Measurements from ENCODE around the gene LRRC46. TPM values are rescaled to one million over a fixed set of nuclear protein-coding genes. Genes with fewer than 3 reads are reported as not detected.

The LRRC46 gene
- 1.3 and 1.7 TPM in 2 replicates for total RNA-seq
- long read RNA-seq, partial matches to known transcripts, result 0 of 2 reads
- long read RNA-seq, other reads (novel, unspliced or antisense), result 0 of 2 reads

DNA sequence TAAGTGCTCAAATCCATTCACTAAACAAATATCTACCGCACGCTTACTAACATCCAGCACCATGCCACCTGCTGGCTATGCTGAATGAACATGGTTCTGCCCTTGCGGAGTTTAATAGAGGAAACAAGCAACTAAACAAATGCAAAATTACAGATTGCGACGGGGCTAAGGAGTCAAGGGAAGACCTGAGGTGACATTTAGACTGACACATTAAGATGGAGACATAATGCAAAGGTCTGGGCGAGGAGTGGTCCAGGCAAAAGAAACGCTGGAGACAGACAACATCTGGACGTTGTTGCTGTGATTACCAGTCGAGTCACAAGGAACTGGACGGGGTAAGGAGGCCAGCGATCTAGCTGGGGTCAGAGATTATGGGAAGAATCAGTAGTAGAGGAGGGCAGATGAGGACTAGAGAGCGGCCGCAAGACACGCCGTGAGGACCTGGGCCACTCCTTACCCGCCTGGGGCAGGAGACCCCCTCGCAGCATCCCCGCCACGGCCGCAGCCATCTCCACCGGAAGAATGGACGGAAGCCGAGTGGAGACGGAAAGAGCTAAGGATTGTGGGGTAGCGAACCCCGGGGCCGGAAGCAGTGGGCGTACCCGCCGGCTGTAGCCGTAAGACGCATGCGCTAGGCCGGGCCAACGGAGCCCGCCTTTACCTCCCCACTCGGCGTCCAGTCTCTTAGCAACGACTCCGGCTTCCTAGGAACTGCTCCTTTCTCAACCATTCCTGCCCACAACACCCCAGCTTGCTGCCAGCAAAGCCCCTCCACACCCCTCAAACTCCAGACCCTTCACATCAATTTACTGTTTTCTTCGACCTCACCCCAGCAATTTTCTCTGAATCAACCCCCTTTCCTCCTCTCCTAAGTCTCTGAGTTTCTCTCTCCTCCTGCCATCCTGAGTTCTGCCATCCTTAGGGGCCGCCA lies at the start of gene LRRC46, which contains the start of gene MRPL10:
LRRC46 (plus strand) TSS at position 668 of the 931 bp plus-strand sequence. CDS start 320 bp downstream, outside the sequence.
MRPL10 (minus strand) TSS at position 539 of the 931 bp plus-strand sequence; CDS start at position 509, 30 bp downstream.
- H3K9me3 Mint-ChIP-seq (ENCODE audit: low read depth), result no peaks in the 10 kb centered on the region
- H3K4me1 Mint-ChIP-seq (ENCODE audit: low read depth), result peaks cover 17% of the 10 kb centered on the region
- peak within 1 kb of the TSS; percentile 88 for H3K4me3 Mint-ChIP-seq (ENCODE audit: low read depth)
- no peaks in the 10 kb centered on the region for H3K27me3 Mint-ChIP-seq
- peaks cover 2% of the 10 kb centered on the region for H3K36me3 Mint-ChIP-seq (ENCODE audit: insufficient read depth)
- H3K27ac Mint-ChIP-seq, result peak within 1 kb of the TSS; percentile 85
- TF ChIP-seq, protein P1, sequence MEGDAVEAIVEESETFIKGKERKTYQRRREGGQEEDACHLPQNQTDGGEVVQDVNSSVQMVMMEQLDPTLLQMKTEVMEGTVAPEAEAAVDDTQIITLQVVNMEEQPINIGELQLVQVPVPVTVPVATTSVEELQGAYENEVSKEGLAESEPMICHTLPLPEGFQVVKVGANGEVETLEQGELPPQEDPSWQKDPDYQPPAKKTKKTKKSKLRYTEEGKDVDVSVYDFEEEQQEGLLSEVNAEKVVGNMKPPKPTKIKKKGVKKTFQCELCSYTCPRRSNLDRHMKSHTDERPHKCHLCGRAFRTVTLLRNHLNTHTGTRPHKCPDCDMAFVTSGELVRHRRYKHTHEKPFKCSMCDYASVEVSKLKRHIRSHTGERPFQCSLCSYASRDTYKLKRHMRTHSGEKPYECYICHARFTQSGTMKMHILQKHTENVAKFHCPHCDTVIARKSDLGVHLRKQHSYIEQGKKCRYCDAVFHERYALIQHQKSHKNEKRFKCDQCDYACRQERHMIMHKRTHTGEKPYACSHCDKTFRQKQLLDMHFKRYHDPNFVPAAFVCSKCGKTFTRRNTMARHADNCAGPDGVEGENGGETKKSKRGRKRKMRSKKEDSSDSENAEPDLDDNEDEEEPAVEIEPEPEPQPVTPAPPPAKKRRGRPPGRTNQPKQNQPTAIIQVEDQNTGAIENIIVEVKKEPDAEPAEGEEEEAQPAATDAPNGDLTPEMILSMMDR (IDR thresholded peaks at IDR 0.05; ENCODE audit: unreplicated experiment), result peak; percentile 57
- peak; percentile 85 for DNase-seq (ENCODE audit: low spot score, unreplicated experiment)

DNA sequence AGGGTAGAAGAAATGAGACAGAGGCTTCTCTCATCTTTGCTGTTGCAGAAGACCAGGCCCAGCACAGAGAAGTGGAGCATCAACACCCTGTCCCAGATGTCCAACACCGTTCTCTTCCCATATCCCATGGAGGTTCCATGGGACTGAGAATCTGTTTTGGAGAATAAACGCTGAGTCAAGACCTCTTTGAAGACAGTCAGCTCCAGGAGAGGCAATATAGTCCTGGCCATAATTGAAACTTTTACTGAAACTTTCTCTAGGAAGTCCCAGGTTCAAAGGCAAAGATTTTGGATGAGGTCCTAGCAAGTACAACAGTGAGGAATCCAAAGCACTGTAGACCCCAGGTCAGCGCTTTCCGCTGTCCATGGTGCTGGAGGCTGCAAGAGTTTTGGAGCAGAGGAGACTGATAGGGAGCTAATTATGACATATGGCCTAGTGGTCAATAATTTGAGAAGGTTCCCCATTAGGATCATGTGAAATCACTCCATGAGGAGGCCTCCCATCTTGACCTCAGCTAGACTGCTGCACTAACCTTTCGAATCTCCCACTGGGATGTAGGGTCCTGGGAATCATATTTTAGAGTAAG lies 45.8 kb upstream of the LRRC46 start:
- Mint-ChIP-seq H3K27ac (no peak overlapping the region), H3K9me3 (ENCODE audit: low read depth) (no peaks in the 10 kb centered on the region), H3K27me3 (peaks cover 74% of the 10 kb centered on the region), H3K4me3 (ENCODE audit: low read depth) (no peak overlapping the region), H3K36me3 (ENCODE audit: insufficient read depth) (no peaks in the 10 kb centered on the region), H3K4me1 (ENCODE audit: low read depth) (no peaks in the 10 kb centered on the region)
- TF ChIP-seq, protein P1 (IDR thresholded peaks at IDR 0.05; ENCODE audit: unreplicated experiment), result no peak
- peak; percentile 72 for DNase-seq (ENCODE audit: low spot score, unreplicated experiment)

DNA sequence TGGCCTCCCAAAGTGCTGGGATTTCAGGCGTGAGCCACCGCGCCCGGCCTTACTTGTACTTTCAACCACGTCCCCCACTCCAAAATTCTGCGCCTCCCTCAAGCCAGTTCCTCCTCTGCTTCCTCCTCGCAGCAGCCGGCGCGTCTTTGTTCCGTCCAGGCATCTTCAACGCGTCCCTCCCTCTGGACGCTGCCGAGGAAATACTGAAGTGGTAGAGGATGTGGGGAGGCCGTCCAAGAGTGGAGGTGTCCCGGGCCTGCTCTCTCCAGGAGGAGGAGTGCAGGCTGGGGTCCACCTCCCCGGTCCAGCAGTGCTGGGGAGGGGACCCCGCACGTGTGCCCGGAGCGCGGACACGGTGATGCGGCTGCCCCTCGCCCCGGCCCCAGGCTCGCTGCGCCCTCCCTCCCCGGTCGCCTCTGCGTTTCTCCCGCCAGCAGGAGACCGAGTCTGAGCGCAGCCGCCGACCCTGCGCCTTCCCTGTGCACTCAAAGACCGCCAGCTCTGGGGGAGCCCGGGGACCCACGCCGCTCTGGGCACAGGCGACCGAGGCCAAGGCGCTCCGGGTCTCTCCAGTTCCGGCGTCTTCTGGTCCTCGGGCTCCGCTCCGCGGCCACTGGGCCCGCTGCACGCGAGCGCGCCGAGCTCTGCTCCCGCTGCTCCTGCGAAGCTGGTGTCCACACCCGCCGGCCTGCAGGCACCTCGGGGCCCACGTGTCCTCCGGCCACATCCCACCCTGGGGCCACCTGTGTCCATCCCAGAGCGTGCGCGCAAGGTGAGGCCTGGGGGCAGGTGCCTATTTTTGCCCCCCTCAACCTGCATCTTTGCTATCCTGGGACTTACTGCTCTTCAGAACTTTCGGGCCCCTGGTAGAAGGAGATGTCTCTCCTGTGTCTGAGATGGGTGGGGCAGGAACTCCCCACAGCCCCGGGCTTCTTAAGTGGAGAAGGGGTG lies 41.6 kb upstream of the LRRC46 start:
- peaks cover 83% of the 10 kb centered on the region for H3K27me3 Mint-ChIP-seq
- DNase-seq (ENCODE audit: low spot score, unreplicated experiment), result peak; percentile 39
- no peaks in the 10 kb centered on the region for H3K4me1 Mint-ChIP-seq (ENCODE audit: low read depth)
- TF ChIP-seq, protein P1 (IDR thresholded peaks at IDR 0.05; ENCODE audit: unreplicated experiment), result peak; percentile 47
- H3K27ac Mint-ChIP-seq, result no peak overlapping the region
- H3K36me3 Mint-ChIP-seq (ENCODE audit: insufficient read depth), result no peaks in the 10 kb centered on the region
- no peak overlapping the region for H3K4me3 Mint-ChIP-seq (ENCODE audit: low read depth)
- H3K9me3 Mint-ChIP-seq (ENCODE audit: low read depth), result no peaks in the 10 kb centered on the region

DNA sequence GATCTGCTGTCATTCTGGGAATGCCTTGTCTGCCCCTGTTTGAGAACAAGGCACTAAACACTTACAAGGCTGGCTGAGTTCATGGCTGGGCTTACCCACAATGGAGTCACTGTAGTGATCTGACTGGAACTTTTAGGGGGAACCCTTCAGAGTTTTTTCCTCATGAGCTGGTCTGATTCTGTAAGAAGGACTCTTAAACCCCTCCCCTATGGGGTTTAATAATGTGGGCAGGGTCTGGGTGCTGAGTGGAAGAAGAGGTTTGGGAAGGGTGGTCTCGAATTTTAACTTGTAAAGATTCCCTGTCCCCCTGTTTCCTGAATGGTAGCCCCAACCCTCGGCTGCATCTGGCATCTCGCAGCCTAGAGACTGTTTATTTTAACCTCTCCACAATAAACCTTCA lies 40.4 kb upstream of the LRRC46 start:
- Mint-ChIP-seq H3K36me3 (ENCODE audit: insufficient read depth) (no peaks in the 10 kb centered on the region), H3K4me3 (ENCODE audit: low read depth) (no peak overlapping the region), H3K27me3 (peaks cover 86% of the 10 kb centered on the region), H3K9me3 (ENCODE audit: low read depth) (no peaks in the 10 kb centered on the region), H3K27ac (no peak overlapping the region), H3K4me1 (ENCODE audit: low read depth) (no peaks in the 10 kb centered on the region)
- TF ChIP-seq, protein P1 (IDR thresholded peaks at IDR 0.05; ENCODE audit: unreplicated experiment), result no peak
- DNase-seq (ENCODE audit: low spot score, unreplicated experiment), result no peak

Measured in progenitor cell of endocrine pancreas (in vitro differentiated cells).